OCI-LY1 (cell line): ENCODE measurements around the gene NKD1.

ENCODE experiments used
- H2AFZ ChIP-seq: fragments of 200-600 bp; sonication (generic), shearing (Covaris generic); 2 replicates; pipeline ENCODE4 v1.6.0; 2014; ENCODE audit warnings: antibody characterized with exemption, mild to moderate bottlenecking, low read length
- H3F3A ChIP-seq: fragments of 200-600 bp; sonication (generic), shearing (Covaris generic); 2 replicates; pipeline ENCODE4 v1.6.0; 2014; ENCODE audit warnings: mild to moderate bottlenecking, antibody characterized with exemption, low read length, moderate library complexity; ENCODE audit not compliant: insufficient read depth
- H3K27ac ChIP-seq: fragments of 200-600 bp; sonication (generic); 2 replicates; pipeline ENCODE4 v1.5.1; 2014; ENCODE audit warnings: low read length, mixed run types, mild to moderate bottlenecking, low read depth; ENCODE audit not compliant: poor library complexity, severe bottlenecking
- H3K27me3 ChIP-seq: fragments of 200-600 bp; sonication (generic); 2 replicates; pipeline ENCODE4 v1.6.0; 2014; ENCODE audit warnings: antibody characterized with exemption, mild to moderate bottlenecking, low read length, moderate library complexity; ENCODE audit not compliant: insufficient read depth
- H3K36me3 ChIP-seq: fragments of 200-600 bp; sonication (generic); 2 replicates; pipeline ENCODE4 v1.6.1; 2014; ENCODE audit warnings: mild to moderate bottlenecking, antibody characterized with exemption, low read length, moderate library complexity, mixed read lengths; ENCODE audit not compliant: insufficient read depth
- H3K4me1 ChIP-seq: fragments of 200-600 bp; sonication (generic); 2 replicates; pipeline ENCODE4 v1.5.1; 2014; ENCODE audit warnings: mild to moderate bottlenecking, low read length, moderate library complexity; ENCODE audit not compliant: insufficient read depth, severe bottlenecking
- H3K4me2 ChIP-seq: fragments of 200-600 bp; sonication (generic), shearing (Covaris generic); 2 replicates; pipeline ENCODE4 v1.6.1; 2014; ENCODE audit warnings: low read length
- H3K4me3 ChIP-seq: fragments of 200-600 bp; sonication (generic); 2 replicates; pipeline ENCODE4 v1.5.1; 2014; ENCODE audit warnings: low read length, low read depth, mild to moderate bottlenecking, mixed read lengths; ENCODE audit not compliant: poor library complexity, severe bottlenecking
- H3K79me2 ChIP-seq: fragments of 200-600 bp; shearing (Covaris generic); 2 replicates; pipeline ENCODE4 v1.6.1; 2016; ENCODE audit warnings: mixed run types, low read length, mixed read lengths; ENCODE audit not compliant: insufficient read depth
- H3K9ac ChIP-seq: fragments of 200-600 bp; sonication (generic), shearing (Covaris generic); 2 replicates; pipeline ENCODE4 v1.6.1; 2014; ENCODE audit warnings: mild to moderate bottlenecking, low read length, mixed read lengths
- H3K9me2 ChIP-seq: fragments of 200-600 bp; sonication (generic), shearing (Covaris generic); 2 replicates; pipeline ENCODE4 v1.6.1; 2014; ENCODE audit warnings: low read depth, mild to moderate bottlenecking, low read length, mixed read lengths
- H3K9me3 ChIP-seq: fragments of 200-600 bp; shearing (Covaris generic); 2 replicates; pipeline ENCODE4 v1.6.1; 2014; ENCODE audit warnings: low read length, mixed read lengths
- H4K20me1 ChIP-seq: fragments of 200-600 bp; sonication (generic), shearing (Covaris generic); 2 replicates; pipeline ENCODE4 v1.6.0; 2016; ENCODE audit warnings: mild to moderate bottlenecking, low read length; ENCODE audit not compliant: insufficient read depth
- EZH2 ChIP-seq: fragments of 200-600 bp; sonication (generic), shearing (Covaris generic); IDR thresholded peaks from 2 replicates; pipeline ENCODE4 v1.8.0; 2017; ENCODE audit warnings: borderline replicate concordance, mixed run types, mild to moderate bottlenecking, antibody characterized with exemption, low read length, moderate library complexity, mixed read lengths
- TF ChIP-seq, protein P1 (sequence below): fragments of 200-600 bp; sonication (generic), shearing (Covaris generic); IDR thresholded peaks from 2 replicates; pipeline ENCODE4 v1.5.1; 2017; ENCODE audit warnings: mild to moderate bottlenecking, antibody characterized with exemption, low read length, moderate library complexity, mixed read lengths

The NKD1 gene

DNA sequence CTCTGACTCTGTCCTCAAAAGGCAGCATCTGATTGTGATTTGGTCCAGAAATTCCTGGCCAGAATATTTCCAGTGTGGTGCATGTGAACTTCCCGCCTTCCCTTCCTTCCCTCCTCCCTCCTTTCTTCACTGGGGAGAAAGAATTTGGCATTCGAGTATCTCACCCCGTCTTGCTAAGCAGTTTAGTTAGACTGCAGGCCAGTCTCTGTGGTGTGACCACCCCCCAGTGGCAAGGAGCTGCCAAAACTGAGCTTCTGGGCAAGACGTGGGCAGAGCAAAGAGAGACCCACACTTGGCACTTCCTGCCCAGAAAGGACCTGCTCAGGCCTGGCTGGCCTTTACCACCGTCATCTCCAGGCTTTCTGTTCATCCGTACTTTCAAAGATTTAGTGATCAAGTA, 96.5 kb downstream of the NKD1 start:
- Histone ChIP-seq H3K9ac (no peak overlapping the region), H3K27me3 (peaks cover 4% of the 10 kb centered on the region; the same call in 1 of the 2 replicates), H3K36me3 (no peaks in the 10 kb centered on the region), H3F3A (no peaks in the 10 kb centered on the region), H2AFZ (no peak overlapping the region), H3K9me3 (no peaks in the 10 kb centered on the region), H3K9me2 (no peaks in the 10 kb centered on the region), H3K4me1 (no peaks in the 10 kb centered on the region), H3K27ac (no peak overlapping the region), H3K4me2 (no peak overlapping the region), H3K4me3 (no peak overlapping the region), H3K79me2 (no peaks in the 10 kb centered on the region), H4K20me1 (no peaks in the 10 kb centered on the region)
- no peak for TF ChIP-seq EZH2
- TF ChIP-seq, protein P1, sequence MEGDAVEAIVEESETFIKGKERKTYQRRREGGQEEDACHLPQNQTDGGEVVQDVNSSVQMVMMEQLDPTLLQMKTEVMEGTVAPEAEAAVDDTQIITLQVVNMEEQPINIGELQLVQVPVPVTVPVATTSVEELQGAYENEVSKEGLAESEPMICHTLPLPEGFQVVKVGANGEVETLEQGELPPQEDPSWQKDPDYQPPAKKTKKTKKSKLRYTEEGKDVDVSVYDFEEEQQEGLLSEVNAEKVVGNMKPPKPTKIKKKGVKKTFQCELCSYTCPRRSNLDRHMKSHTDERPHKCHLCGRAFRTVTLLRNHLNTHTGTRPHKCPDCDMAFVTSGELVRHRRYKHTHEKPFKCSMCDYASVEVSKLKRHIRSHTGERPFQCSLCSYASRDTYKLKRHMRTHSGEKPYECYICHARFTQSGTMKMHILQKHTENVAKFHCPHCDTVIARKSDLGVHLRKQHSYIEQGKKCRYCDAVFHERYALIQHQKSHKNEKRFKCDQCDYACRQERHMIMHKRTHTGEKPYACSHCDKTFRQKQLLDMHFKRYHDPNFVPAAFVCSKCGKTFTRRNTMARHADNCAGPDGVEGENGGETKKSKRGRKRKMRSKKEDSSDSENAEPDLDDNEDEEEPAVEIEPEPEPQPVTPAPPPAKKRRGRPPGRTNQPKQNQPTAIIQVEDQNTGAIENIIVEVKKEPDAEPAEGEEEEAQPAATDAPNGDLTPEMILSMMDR = peak; percentile 38; the same call in 1 of the 2 replicates

DNA sequence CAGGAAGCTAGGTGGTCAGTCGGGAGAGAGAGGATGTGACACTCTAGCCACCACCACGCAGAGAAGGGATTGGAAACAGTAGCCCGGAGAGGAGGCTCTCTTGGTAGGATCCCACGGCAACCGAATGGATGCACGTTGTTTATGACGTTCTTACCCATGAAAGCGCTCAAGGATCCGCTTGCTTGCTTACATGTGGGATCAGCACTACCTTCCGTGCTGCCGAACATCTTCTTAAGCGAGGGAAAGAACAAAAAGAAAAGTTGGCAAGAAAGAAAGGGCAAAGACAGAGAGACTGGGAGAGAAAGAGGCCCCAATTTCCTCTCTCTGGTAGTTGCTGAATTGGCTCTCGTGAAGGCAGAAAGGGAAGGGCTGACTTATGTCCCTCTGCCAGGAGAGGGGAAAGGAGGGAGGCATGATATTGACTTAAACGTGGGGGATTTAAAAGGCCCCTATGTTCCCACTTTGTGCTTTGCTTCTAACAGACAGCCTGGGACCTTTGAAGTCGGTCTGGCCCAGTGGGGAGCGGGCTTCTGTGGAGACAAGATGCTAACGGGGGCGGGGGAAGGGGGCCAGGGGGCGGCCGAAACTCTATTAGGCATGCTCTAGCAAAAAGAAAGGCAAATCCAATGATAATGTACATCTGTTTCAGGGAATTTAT, 97.5 kb downstream of the NKD1 start:
- Histone ChIP-seq H4K20me1 (no peaks in the 10 kb centered on the region), H3K9ac (no peak overlapping the region), H3K9me2 (no peaks in the 10 kb centered on the region), H3K79me2 (no peaks in the 10 kb centered on the region), H3F3A (no peaks in the 10 kb centered on the region), H3K9me3 (no peaks in the 10 kb centered on the region), H3K4me3 (no peak overlapping the region), H3K4me1 (no peaks in the 10 kb centered on the region), H3K36me3 (no peaks in the 10 kb centered on the region), H3K4me2 (no peak overlapping the region), H3K27ac (no peak overlapping the region), H2AFZ (no peak overlapping the region), H3K27me3 (peaks cover 4% of the 10 kb centered on the region; the same call in 1 of the 2 replicates)
- TF ChIP-seq, protein P1 = no peak
- TF ChIP-seq EZH2 = no peak

DNA sequence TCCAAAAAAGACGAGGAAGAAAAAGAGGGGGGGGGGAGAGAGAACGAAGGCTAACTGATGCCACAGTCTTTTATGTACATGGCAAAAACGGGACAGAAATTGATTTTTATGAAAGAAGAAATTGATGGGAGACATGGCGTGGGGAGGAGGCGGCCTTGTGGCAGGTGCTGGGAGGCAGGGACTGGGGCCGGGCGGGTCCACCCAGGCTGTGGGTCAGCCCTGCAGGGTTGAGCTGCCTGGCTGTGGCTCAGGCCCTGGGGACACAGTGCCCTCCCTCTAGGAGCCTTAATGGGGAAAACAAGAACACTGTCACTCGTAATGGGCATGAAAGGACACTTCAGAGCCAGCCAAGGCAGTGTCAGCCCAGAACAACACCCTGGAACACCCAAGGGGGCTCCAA, 98.1 kb downstream of the NKD1 start:
- Histone ChIP-seq H3K27me3 (peaks cover 4% of the 10 kb centered on the region; the same call in 1 of the 2 replicates), H3K4me3 (no peak overlapping the region), H3F3A (no peaks in the 10 kb centered on the region), H3K79me2 (no peaks in the 10 kb centered on the region), H3K27ac (no peak overlapping the region), H4K20me1 (no peaks in the 10 kb centered on the region), H3K4me2 (no peak overlapping the region), H3K9me3 (no peaks in the 10 kb centered on the region), H3K36me3 (no peaks in the 10 kb centered on the region), H3K9ac (no peak overlapping the region), H3K4me1 (no peaks in the 10 kb centered on the region), H2AFZ (no peak overlapping the region), H3K9me2 (no peaks in the 10 kb centered on the region)
- TF ChIP-seq, protein P1 = no peak
- TF ChIP-seq EZH2 = no peak
